Progenitor cell of endocrine pancreas (in vitro differentiated cells): ENCODE measurements around the gene COL15A1. TPM values are rescaled to one million over a fixed set of nuclear protein-coding genes. Genes with fewer than 3 reads are reported as not detected.

Source experiments
- DNase-seq: peaks from one replicate; pipeline ENCODE4 v3.0.0; 2021; ENCODE audit warnings: low spot score; ENCODE audit not compliant: unreplicated experiment
- H3K27ac Mint-ChIP-seq: 2 replicates; pipeline ENCODE4 v1.8.0; 2021; ENCODE audit warnings: mild to moderate bottlenecking, moderate library complexity, mixed read lengths
- H3K27me3 Mint-ChIP-seq: 2 replicates; pipeline ENCODE4 v1.8.0; 2021; ENCODE audit warnings: mixed read lengths
- H3K36me3 Mint-ChIP-seq: 2 replicates; pipeline ENCODE4 v1.8.0; 2022; ENCODE audit warnings: mixed read lengths; ENCODE audit not compliant: insufficient read depth
- H3K4me1 Mint-ChIP-seq: 2 replicates; pipeline ENCODE4 v1.8.0; 2021; ENCODE audit warnings: low read depth, mixed read lengths
- H3K4me3 Mint-ChIP-seq: 2 replicates; pipeline ENCODE4 v1.8.0; 2021; ENCODE audit warnings: low read depth, mild to moderate bottlenecking, moderate library complexity, mixed read lengths
- H3K9me3 Mint-ChIP-seq: 2 replicates; pipeline ENCODE4 v1.8.0; 2021; ENCODE audit warnings: low read depth, mixed read lengths
- CTCF ChIP-seq: fragments of 200-600 bp; sonication (generic); IDR thresholded peaks from one replicate; pipeline ENCODE4 v1.5.0; 2021; ENCODE audit warnings: antibody characterized with exemption, mild to moderate bottlenecking; ENCODE audit not compliant: unreplicated experiment
- total RNA-seq: library from RNA; stranded (reverse); gene quantifications from 2 replicates; pipeline ENCODE4 v1.2.1, GENCODE V29; 2021

The COL15A1 gene
- total RNA-seq, 1 donor from 2014 or later, result not detected

DNA sequence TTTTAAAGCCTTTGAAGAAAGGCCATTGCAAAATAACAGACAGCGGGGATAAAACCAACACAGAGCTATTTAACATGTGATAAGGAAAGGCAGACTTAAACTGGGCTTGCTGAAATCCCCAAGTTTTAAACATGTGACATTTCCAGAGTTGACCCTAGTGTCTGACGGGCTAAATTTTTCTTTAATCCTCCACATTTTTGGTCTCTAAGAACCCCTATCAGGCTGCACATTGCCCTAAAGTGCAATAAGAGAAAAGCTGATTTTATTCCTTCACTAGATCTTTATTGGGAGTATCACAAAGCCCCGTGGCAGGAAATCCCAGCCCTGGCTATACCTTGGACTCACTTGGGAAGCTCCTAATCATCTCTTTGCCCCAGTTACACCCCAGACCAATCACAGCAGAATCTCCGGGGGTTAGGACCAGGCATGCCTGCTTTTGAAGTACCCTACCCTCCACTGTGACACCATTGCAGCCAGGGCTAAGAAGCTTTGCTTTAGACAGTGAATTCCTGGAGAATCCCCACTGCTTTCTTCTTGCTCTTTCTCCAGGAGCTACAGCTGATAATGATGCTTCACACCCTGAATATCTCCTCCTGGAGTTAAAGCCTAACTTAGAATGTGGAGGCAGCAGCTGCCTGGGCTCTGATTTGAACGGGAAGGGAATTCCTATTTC is 20.1 kb upstream of the COL15A1 start:
- Mint-ChIP-seq H3K9me3 (no peaks in the 10 kb centered on the region), H3K4me3 (no peak overlapping the region), H3K36me3 (no peaks in the 10 kb centered on the region), H3K27ac (no peak overlapping the region), H3K4me1 (peaks cover 10% of the 10 kb centered on the region), H3K27me3 (peaks cover 11% of the 10 kb centered on the region)
- TF ChIP-seq CTCF, result no peak
- DNase-seq, result no peak

GRCh38 chr9:98924946-98925820 is 18.5 kb upstream of the COL15A1 start:
- Mint-ChIP-seq H3K36me3 (no peaks in the 10 kb centered on the region), H3K9me3 (no peaks in the 10 kb centered on the region), H3K27me3 (peaks cover 7% of the 10 kb centered on the region), H3K4me3 (no peak overlapping the region), H3K4me1 (peaks cover 10% of the 10 kb centered on the region), H3K27ac (no peak overlapping the region)
- DNase-seq, result no peak
- TF ChIP-seq CTCF, result no peak

DNA sequence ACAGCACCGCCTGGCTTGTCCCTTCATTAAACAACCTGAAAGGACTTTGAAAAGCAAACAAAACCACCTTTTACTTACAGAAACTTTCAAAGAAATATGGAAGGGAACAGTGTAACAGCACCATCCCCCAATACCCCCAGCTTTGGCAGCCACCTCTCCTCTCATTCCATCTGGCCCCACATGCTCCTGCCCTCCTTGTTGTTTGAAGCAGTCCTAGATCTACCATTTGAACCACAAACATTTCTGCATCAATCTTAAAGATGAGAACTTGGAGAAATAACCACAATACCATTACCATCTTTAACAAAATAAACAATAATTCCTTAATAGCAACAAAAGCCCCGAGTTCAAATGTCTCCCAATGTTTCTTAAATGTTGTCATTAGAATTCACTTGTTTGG is 17.8 kb upstream of the COL15A1 start:
- H3K9me3 Mint-ChIP-seq, result no peaks in the 10 kb centered on the region
- no peak for DNase-seq

GRCh38 chr9:98927724-98928123 is 16.0 kb upstream of the COL15A1 start:
- H3K4me1 Mint-ChIP-seq, result peaks cover 10% of the 10 kb centered on the region
- TF ChIP-seq CTCF, result no peak
- no peak for DNase-seq

More for the DNA sequence above, 17.8 kb upstream of the COL15A1 start:
- no peak for TF ChIP-seq CTCF
- Mint-ChIP-seq H3K27ac (no peak overlapping the region), H3K4me1 (peaks cover 10% of the 10 kb centered on the region), H3K4me3 (no peak overlapping the region), H3K36me3 (no peaks in the 10 kb centered on the region), H3K27me3 (peaks cover 7% of the 10 kb centered on the region)

DNA sequence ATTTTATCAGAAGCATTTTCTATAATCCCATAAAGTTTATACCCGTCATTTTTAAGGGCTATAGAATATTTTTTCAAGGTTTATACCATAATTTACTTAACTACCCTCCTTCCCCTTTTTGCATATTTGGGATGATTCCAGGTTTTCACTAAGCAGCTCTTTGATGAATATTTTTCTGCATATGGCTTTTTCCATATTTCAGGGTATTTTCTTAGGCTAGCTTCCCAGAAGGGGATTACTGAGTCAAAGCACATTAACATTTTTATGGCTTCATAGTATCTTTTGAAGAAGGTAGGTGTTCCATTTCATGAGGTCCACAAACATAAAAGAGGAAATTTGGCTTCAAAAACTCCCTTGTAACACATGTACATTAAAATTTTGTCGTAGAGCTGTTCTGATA is 14.6 kb upstream of the COL15A1 start:
- Mint-ChIP-seq H3K27me3 (peaks cover 3% of the 10 kb centered on the region), H3K36me3 (no peaks in the 10 kb centered on the region), H3K9me3 (no peaks in the 10 kb centered on the region), H3K4me3 (no peak overlapping the region), H3K27ac (no peak overlapping the region), H3K4me1 (peaks cover 7% of the 10 kb centered on the region)
- no peak for TF ChIP-seq CTCF
- DNase-seq, result no peak

More at GRCh38 chr9:98927724-98928123, 16.0 kb upstream of the COL15A1 start:
- H3K9me3 Mint-ChIP-seq, result no peaks in the 10 kb centered on the region
- H3K4me3 Mint-ChIP-seq, result no peak overlapping the region
- H3K27me3 Mint-ChIP-seq, result peaks cover 7% of the 10 kb centered on the region
- no peaks in the 10 kb centered on the region for H3K36me3 Mint-ChIP-seq
- H3K27ac Mint-ChIP-seq, result no peak overlapping the region
